K562 (cell line): ENCODE measurements around the gene IGSF21. TPM values are rescaled to one million over a fixed set of nuclear protein-coding genes. Genes with fewer than 3 reads are reported as not detected.
A peak's percentile ranks its signal among the peaks of the same experiment; 100 is the strongest.

Experiments
- ATAC-seq: fragments of 200-7000 bp; cut with Tn5 transposase; 3 replicates; pipeline ENCODE4 v1.9.1; 2020; ENCODE audit warnings: moderate library complexity
- BruUV-seq: library from RNA; stranded (reverse); fragments of 400-500 nt; replicated peaks from 2 replicates; lab custom pipeline; 2021; lab: Mats Ljungman, UMichigan
- CTCF ChIA-PET: fragments of 300-600 bp; formaldehyde crosslinking; extraction: SDS; loops from one replicate; lab custom pipeline; 2021; ENCODE audit warnings: low intra/inter-chr PET ratio; lab: Yijun Ruan, JAX
- POLR2A ChIA-PET: fragments of 300-600, 350-650 bp; sonication (Branson Sonifier 250); formaldehyde crosslinking; extraction: SDS; loops from one replicate; lab custom pipeline; 2021; ENCODE audit warnings: antibody characterized with exemption, inconsistent platforms; lab: Yijun Ruan, JAX
- DNase-seq, 4 experiments: peaks; one replicate each; pipeline versions ENCODE4 v3.0.0 to v3.0.0-alpha.2; 2011 to 2018; ENCODE audit warnings: low spot score in 3 of 4, mixed read lengths in 3 of 4; ENCODE audit errors: extremely low read depth in 1 of 4
- FAIRE-seq: peaks from 2 replicates; lab custom pipeline; 2011; peaks lifted over from hg19 to GRCh38; lab: Jason Lieb, UNC
- H2AFZ ChIP-seq: 2 replicates; pipeline ENCODE4 v1.6.0; 2011; ENCODE audit warnings: low read depth, low read length, control low read depth, inconsistent platforms
- H3K27ac ChIP-seq: fragments of 200-600 bp; 3 replicates; pipeline ENCODE4 v1.8.0; 2011; ENCODE audit warnings: low read depth, mild to moderate bottlenecking, control low read depth, inconsistent platforms, low read length, moderate library complexity, mixed read lengths; ENCODE audit errors: extremely low read depth
- H3K27me3 ChIP-seq, 2 experiments: fragments of 300-600 bp in 1 of 2; 2 replicates in 1 of 2; 3 replicates in 1 of 2; pipeline versions ENCODE4 v1.6.0 to v1.8.0; 2011; ENCODE audit warnings: inconsistent platforms in 2 of 2, low read length in 2 of 2, mild to moderate bottlenecking in 1 of 2, mixed read lengths in 1 of 2, moderate library complexity in 1 of 2; ENCODE audit not compliant: control insufficient read depth in 2 of 2, insufficient read depth in 2 of 2
- H3K36me3 ChIP-seq: fragments of 300-600 bp; 3 replicates; pipeline ENCODE4 v1.8.0; 2011; ENCODE audit warnings: mild to moderate bottlenecking, low read length, inconsistent platforms; ENCODE audit not compliant: control insufficient read depth, insufficient read depth
- H3K4me1 ChIP-seq, 2 experiments: fragments of 200-600 bp in 1 of 2; replicated peaks in 1 of 2; 2 replicates in 1 of 2; 3 replicates in 1 of 2; pipeline versions ENCODE4 v1.5.1 to v1.8.0; 2011; ENCODE audit warnings: inconsistent platforms in 2 of 2, low read length in 2 of 2, mild to moderate bottlenecking in 1 of 2, mixed read lengths in 1 of 2, moderate library complexity in 1 of 2; ENCODE audit not compliant: control insufficient read depth in 2 of 2, insufficient read depth in 2 of 2
- H3K4me2 ChIP-seq: 2 replicates; pipeline ENCODE4 v1.6.1; 2011; ENCODE audit warnings: low read length, control low read depth, inconsistent platforms, mixed read lengths; ENCODE audit not compliant: insufficient read depth
- H3K4me3 ChIP-seq: fragments of 200-600 bp; sonication (generic), shearing (Covaris generic); 2 replicates; pipeline ENCODE4 v1.5.1; 2016; ENCODE audit warnings: control low read depth, inconsistent platforms
- H3K79me2 ChIP-seq: fragments of 200-600 bp; 3 replicates; pipeline ENCODE4 v1.8.0; 2011; ENCODE audit warnings: low read length, inconsistent platforms; ENCODE audit not compliant: control insufficient read depth, insufficient read depth
- H3K9ac ChIP-seq, 2 experiments: 2 replicates each; pipeline versions ENCODE4 v1.6.0 to v1.6.1; 2011; ENCODE audit warnings: low read depth in 2 of 2, low read length in 2 of 2, control low read depth in 1 of 2, inconsistent platforms in 1 of 2, mild to moderate bottlenecking in 1 of 2, mixed read lengths in 1 of 2; ENCODE audit not compliant: insufficient read depth in 1 of 2
- H3K9me1 ChIP-seq: one replicate; pipeline ENCODE4 v1.6.0; 2011; ENCODE audit warnings: inconsistent platforms, mild to moderate bottlenecking, low read length, moderate library complexity; ENCODE audit not compliant: control insufficient read depth, insufficient read depth
- H3K9me3 ChIP-seq: replicated peaks from 2 replicates; pipeline ENCODE4 v1.5.1; 2011; ENCODE audit warnings: low read depth, low read length, inconsistent platforms; ENCODE audit not compliant: control insufficient read depth, insufficient read depth
- H4K20me1 ChIP-seq: replicated peaks from 2 replicates; pipeline ENCODE4 v1.6.1; 2011; ENCODE audit warnings: low read length, inconsistent platforms, mixed read lengths; ENCODE audit not compliant: control insufficient read depth, insufficient read depth
- RBM25 ChIP-seq: fragments of 200-400 bp; formaldehyde crosslinking; IDR thresholded peaks from 2 replicates; pipeline ENCODE4 v1.6.1; 2018; ENCODE audit warnings: low read length, low read depth, moderate library complexity; ENCODE audit not compliant: severe bottlenecking
- ZFP36 ChIP-seq: fragments of 150-350 bp; IDR thresholded peaks from 2 replicates; pipeline ENCODE4 v1.6.1; 2018; ENCODE audit warnings: low read length, low read depth; ENCODE audit not compliant: partially characterized antibody
- WGBS: fragments of 100-300 bp; shearing (Covaris generic); methylation state at CpG from one replicate; pipeline ENCODE4 v1.1.6; 2016; ENCODE audit warnings: low coverage, mixed read lengths; ENCODE audit not compliant: insufficient coverage; ENCODE audit errors: missing lambda C conversion rate; 5-methylcytosine and 5-hydroxymethylcytosine counted together
- in situ Hi-C: fragments of 300-500 bp; cut with MboI; formaldehyde crosslinking; loops from 4 replicates; pipeline ENCODE4 v1.15.0; 2018; ENCODE audit warnings: inconsistent platforms, mixed read lengths
- intact Hi-C: fragments of 100-400 bp; cut with micrococcal nuclease; formaldehyde crosslinking; loops from 2 replicates; pipeline ENCODE4 v1.14.2; 2022
- polyA plus RNA-seq, 8 experiments: library from polyadenylated mRNA; depleted of rRNA in 4 of 8; stranded (reverse) in 5 of 8; unstranded in 3 of 8; fragments of >200 nt; fragmentation: Nextera tagmentation in 2 of 8; fragmentation: Illumina TruSeq in 1 of 8; extraction: Ambion mirVana in 2 of 8; extraction: Trizol in 1 of 8; gene quantifications; 2 replicates each; pipeline versions ENCODE4 v1.2.1 to v1.2.3, GENCODE V29; 2011 to 2014; ENCODE audit warnings: inconsistent platforms in 1 of 8, missing spikeins in 1 of 8
- total RNA-seq, 7 experiments: library from RNA; depleted of rRNA in 6 of 7; stranded (reverse); fragments of >200 nt in 6 of 7; fragmentation: Illumina TruSeq in 2 of 7; extraction: Trizol in 2 of 7; gene quantifications; 2 replicates each; pipeline versions ENCODE4 v1.2.1 to v1.2.3, GENCODE V29; 2011 to 2021; ENCODE audit warnings: low replicate concordance in 1 of 7
- TF ChIP-seq, protein P1 (sequence below): sonication (generic); IDR thresholded peaks from 2 replicates; pipeline ENCODE4 v1.6.1; 2016
- TF ChIP-seq, protein P2 (sequence below), 2 experiments: fragments of 450-650 bp in 1 of 2; sonication (generic) in 1 of 2; formaldehyde crosslinking in 1 of 2; IDR thresholded peaks; 2 replicates each; pipeline versions ENCODE4 v1.7.1 to v1.9.0; 2016 to 2022; ENCODE audit warnings: inconsistent platforms in 1 of 2, mild to moderate bottlenecking in 1 of 2, missing genetic modification reagents in 1 of 2

The IGSF21 gene
- total and polyA plus RNA-seq, 9 of the 15 experiments (the other 6 are each of a cell fraction or from before 2014, with no cell fraction given) = not detected

DNA sequence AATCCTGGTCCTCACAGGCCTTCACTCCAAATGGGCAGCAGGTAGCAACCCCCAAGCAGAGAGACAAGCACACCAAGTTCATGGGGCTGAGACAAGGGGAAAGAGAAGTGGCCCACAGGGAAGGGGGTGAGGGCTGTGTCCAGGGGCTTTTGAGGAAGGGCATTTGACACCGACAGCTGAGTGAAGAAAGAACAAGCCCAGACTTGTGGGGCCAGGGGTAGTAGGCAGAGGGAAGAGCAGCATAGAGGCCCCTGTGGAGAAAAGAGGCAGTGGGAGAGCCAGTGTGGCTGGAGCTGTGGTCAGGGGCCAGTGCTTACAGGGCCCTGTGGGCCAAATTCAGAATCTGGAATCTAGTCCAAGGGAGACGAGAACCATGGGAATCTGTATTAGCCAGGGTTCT, 85.4 kb downstream of the IGSF21 start (continued):
- TF ChIP-seq, protein P1, sequence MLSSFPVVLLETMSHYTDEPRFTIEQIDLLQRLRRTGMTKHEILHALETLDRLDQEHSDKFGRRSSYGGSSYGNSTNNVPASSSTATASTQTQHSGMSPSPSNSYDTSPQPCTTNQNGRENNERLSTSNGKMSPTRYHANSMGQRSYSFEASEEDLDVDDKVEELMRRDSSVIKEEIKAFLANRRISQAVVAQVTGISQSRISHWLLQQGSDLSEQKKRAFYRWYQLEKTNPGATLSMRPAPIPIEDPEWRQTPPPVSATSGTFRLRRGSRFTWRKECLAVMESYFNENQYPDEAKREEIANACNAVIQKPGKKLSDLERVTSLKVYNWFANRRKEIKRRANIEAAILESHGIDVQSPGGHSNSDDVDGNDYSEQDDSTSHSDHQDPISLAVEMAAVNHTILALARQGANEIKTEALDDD = no peak

DNA sequence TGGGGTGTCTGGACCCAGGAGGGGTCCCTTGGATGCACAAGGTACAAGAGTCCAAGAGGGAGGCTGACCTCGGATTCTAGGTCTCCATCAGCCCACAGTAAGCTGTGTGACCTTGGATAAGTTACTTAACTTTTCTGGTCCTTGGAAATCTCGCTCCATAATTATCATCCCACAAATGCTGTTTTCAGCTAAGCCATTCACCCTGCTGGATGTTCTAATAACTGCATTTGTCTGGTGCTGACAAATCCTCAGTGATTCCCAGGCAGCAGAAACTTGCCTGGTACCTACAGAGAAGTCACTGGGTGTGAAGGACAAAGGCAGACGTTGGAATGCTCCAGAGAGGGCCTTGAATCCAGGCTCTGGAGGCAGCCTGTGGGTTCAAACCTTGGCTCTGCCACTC, 89.7 kb downstream of the IGSF21 start:
- FAIRE-seq = no peak
- H3K27ac ChIP-seq = no peak overlapping the region
- BruUV-seq = no TSS peak
- CTCF ChIA-PET = no interaction called here
- no peak overlapping the region for H3K4me3 ChIP-seq
- no peak overlapping the region for H3K9ac ChIP-seq
- POLR2A ChIA-PET = no interaction called here
- no peak overlapping the region for H2AFZ ChIP-seq
- H3K36me3 ChIP-seq = no peaks in the 10 kb centered on the region
- peaks cover 2 to 40% of the 10 kb centered on the region in 2 experiments for H3K27me3 ChIP-seq
- H3K9me1 ChIP-seq = peaks cover 3% of the 10 kb centered on the region
- in situ Hi-C loops (no loop called here), intact Hi-C loops (no loop called here)
- WGBS = 0% methylated on average over 3 of the region's 3 CpGs
- peak; percentile 13 for TF ChIP-seq ZFP36
- TF ChIP-seq RBM25 = peak; percentile 50
- TF ChIP-seq, protein P2, sequence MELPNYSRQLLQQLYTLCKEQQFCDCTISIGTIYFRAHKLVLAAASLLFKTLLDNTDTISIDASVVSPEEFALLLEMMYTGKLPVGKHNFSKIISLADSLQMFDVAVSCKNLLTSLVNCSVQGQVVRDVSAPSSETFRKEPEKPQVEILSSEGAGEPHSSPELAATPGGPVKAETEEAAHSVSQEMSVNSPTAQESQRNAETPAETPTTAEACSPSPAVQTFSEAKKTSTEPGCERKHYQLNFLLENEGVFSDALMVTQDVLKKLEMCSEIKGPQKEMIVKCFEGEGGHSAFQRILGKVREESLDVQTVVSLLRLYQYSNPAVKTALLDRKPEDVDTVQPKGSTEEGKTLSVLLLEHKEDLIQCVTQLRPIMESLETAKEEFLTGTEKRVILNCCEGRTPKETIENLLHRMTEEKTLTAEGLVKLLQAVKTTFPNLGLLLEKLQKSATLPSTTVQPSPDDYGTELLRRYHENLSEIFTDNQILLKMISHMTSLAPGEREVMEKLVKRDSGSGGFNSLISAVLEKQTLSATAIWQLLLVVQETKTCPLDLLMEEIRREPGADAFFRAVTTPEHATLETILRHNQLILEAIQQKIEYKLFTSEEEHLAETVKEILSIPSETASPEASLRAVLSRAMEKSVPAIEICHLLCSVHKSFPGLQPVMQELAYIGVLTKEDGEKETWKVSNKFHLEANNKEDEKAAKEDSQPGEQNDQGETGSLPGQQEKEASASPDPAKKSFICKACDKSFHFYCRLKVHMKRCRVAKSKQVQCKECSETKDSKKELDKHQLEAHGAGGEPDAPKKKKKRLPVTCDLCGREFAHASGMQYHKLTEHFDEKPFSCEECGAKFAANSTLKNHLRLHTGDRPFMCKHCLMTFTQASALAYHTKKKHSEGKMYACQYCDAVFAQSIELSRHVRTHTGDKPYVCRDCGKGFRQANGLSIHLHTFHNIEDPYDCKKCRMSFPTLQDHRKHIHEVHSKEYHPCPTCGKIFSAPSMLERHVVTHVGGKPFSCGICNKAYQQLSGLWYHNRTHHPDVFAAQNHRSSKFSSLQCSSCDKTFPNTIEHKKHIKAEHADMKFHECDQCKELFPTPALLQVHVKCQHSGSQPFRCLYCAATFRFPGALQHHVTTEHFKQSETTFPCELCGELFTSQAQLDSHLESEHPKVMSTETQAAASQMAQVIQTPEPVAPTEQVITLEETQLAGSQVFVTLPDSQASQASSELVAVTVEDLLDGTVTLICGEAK (IDR thresholded peaks at IDR 0.05) = no peak
- TF ChIP-seq, protein P2 (CRISPR knock-in tag; IDR thresholded peaks at IDR 0.05) = no peak
- no peaks in the 10 kb centered on the region for H3K4me1 ChIP-seq
- DNase-seq = no peak
- H3K4me2 ChIP-seq = no peak overlapping the region
- no peaks in the 10 kb centered on the region for H4K20me1 ChIP-seq
- no peaks in the 10 kb centered on the region for H3K9me3 ChIP-seq
- H3K79me2 ChIP-seq = no peaks in the 10 kb centered on the region
- no peak for ATAC-seq
